SK-N-SH treated with all-trans-retinoic acid at 6 μM for 48 hours (cell line): ENCODE results near the gene ORC4.

ENCODE experiments used
- ATAC-seq: fragments of 200-7000 bp; cut with Tn5 transposase; 3 replicates; pipeline ENCODE4 v1.9.1; 2020; ENCODE audit warnings: mild to moderate bottlenecking, moderate library complexity
- BACH2 ChIP-seq: fragments of 250-450 bp; sonication (Bioruptor Pico); IDR thresholded peaks from 2 replicates; pipeline ENCODE4 v1.9.0; 2021; ENCODE audit warnings: mild to moderate bottlenecking, borderline replicate concordance
- CREB5 ChIP-seq: fragments of 250-450 bp; sonication (Bioruptor Pico); IDR thresholded peaks from 2 replicates; pipeline ENCODE4 v1.5.1; 2020; ENCODE audit warnings: low read depth, mild to moderate bottlenecking, moderate library complexity
- CSDC2 ChIP-seq: fragments of 250-450 bp; sonication (Bioruptor Pico); IDR thresholded peaks from 2 replicates; pipeline ENCODE4 v1.5.0; 2020; ENCODE audit warnings: mild to moderate bottlenecking, moderate library complexity
- CSRNP3 ChIP-seq: fragments of 250-450 bp; sonication (Bioruptor Pico); IDR thresholded peaks from 2 replicates; pipeline ENCODE4 v1.5.1; 2021; ENCODE audit warnings: mild to moderate bottlenecking, moderate library complexity
- ESRRG ChIP-seq: fragments of 250-450 bp; sonication (Bioruptor Pico); IDR thresholded peaks from 2 replicates; pipeline ENCODE4 v1.6.1; 2021; ENCODE audit warnings: mild to moderate bottlenecking
- ISL1 ChIP-seq: fragments of 250-450 bp; sonication (Bioruptor Pico); IDR thresholded peaks from 2 replicates; pipeline ENCODE4 v2.1.2; 2022; ENCODE audit warnings: mild to moderate bottlenecking, moderate library complexity
- OSR1 ChIP-seq: fragments of 250-450 bp; sonication (Bioruptor Pico); IDR thresholded peaks from 2 replicates; pipeline ENCODE4 v1.8.0; 2022; ENCODE audit warnings: moderate library complexity, mild to moderate bottlenecking, inconsistent platforms
- PATZ1 ChIP-seq: fragments of 250-450 bp; sonication (Bioruptor Pico); IDR thresholded peaks from 2 replicates; pipeline ENCODE4 v1.8.0; 2020; ENCODE audit warnings: mild to moderate bottlenecking, moderate library complexity, borderline replicate concordance
- PPARA ChIP-seq: fragments of 250-450 bp; sonication (Bioruptor Pico); IDR thresholded peaks from 2 replicates; pipeline ENCODE4 v1.5.0; 2020; ENCODE audit warnings: mild to moderate bottlenecking, borderline replicate concordance
- RARB ChIP-seq: fragments of 250-450 bp; sonication (Bioruptor Pico); IDR thresholded peaks from 2 replicates; pipeline ENCODE4 v1.8.0; 2021; ENCODE audit warnings: mild to moderate bottlenecking, moderate library complexity
- SNAI2 ChIP-seq: fragments of 250-450 bp; sonication (Bioruptor Pico); IDR thresholded peaks from 2 replicates; pipeline ENCODE4 v1.5.0; 2020; ENCODE audit warnings: mild to moderate bottlenecking, moderate library complexity
- TCF4 ChIP-seq: fragments of 250-450 bp; sonication (Bioruptor Pico); IDR thresholded peaks from 2 replicates; pipeline ENCODE4 v1.8.0; 2021; ENCODE audit warnings: mild to moderate bottlenecking, moderate library complexity, borderline replicate concordance
- TOX ChIP-seq: fragments of 250-450 bp; sonication (Bioruptor Pico); IDR thresholded peaks from 2 replicates; pipeline ENCODE4 v1.8.0; 2021; ENCODE audit warnings: mild to moderate bottlenecking, moderate library complexity, borderline replicate concordance
- ZC3H10 ChIP-seq: fragments of 250-450 bp; sonication (Bioruptor Pico); IDR thresholded peaks from 2 replicates; pipeline ENCODE4 v1.5.1; 2021; ENCODE audit warnings: mild to moderate bottlenecking, moderate library complexity
- ZFP3 ChIP-seq: fragments of 250-450 bp; sonication (Bioruptor Pico); IDR thresholded peaks from 2 replicates; pipeline ENCODE4 v1.5.0; 2020; ENCODE audit warnings: mild to moderate bottlenecking, moderate library complexity
- ZFP30 ChIP-seq: fragments of 450-650 bp; formaldehyde crosslinking; IDR thresholded peaks from 2 replicates; pipeline ENCODE4 v1.5.0; 2022; ENCODE audit warnings: mild to moderate bottlenecking, moderate library complexity
- ZNF565 ChIP-seq: fragments of 450-650 bp; formaldehyde crosslinking; conservative IDR thresholded peaks from 2 replicates; pipeline ENCODE4 v1.5.0; 2020; ENCODE audit warnings: low read depth, mild to moderate bottlenecking, moderate library complexity
- ZNF70 ChIP-seq: fragments of 450-650 bp; formaldehyde crosslinking; IDR thresholded peaks from 2 replicates; pipeline ENCODE4 v1.5.0; 2020; ENCODE audit warnings: mild to moderate bottlenecking, moderate library complexity
- ZNF8 ChIP-seq: fragments of 450-650 bp; formaldehyde crosslinking; IDR thresholded peaks from 2 replicates; pipeline ENCODE4 v1.5.0; 2020; ENCODE audit warnings: mild to moderate bottlenecking, moderate library complexity
- TF ChIP-seq, protein P1 (sequence below): fragments of 250-450 bp; sonication (Bioruptor Pico); IDR thresholded peaks from 2 replicates; pipeline ENCODE4 v1.5.0; 2020; ENCODE audit warnings: mild to moderate bottlenecking, moderate library complexity
- TF ChIP-seq, protein P2 (sequence below): fragments of 250-450 bp; sonication (Bioruptor Pico); IDR thresholded peaks from 2 replicates; pipeline ENCODE4 v1.8.0; 2021; ENCODE audit warnings: low read depth, mild to moderate bottlenecking, moderate library complexity, borderline replicate concordance

Gene ORC4

DNA sequence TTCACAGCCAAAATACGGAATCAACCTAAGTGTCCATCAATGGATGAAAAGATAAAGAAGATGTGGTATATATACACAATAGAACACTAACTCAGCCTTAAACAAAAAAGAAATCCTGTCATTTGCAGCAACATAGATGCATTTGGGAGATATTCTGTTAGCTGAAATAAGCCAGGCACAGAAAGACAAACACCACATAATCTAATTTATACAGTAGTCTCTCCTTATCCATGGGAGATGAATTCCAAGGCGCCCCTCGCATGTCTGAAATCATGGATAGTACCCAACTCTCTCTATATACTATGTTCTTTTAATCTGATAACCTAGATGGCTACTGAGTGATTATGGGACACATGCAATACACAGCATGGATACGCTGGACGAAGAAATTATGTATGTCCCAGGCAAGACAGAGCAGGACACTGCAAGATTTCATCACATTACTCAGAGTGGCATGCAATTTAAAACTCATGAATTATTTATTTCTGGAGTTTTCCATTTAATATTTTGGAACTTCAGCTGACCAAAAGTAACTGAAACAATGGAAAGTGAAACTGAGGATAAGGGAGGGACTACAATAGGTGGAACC lies 39.5 kb downstream of the ORC4 start:
- TF ChIP-seq PATZ1 = no peak
- no peak for TF ChIP-seq RARB (CRISPR knock-in tag)
- no peak for TF ChIP-seq CREB5 (CRISPR knock-in tag)
- TF ChIP-seq ZNF565 (CRISPR knock-in tag) = no peak
- TF ChIP-seq ZC3H10 (CRISPR knock-in tag) = no peak
- TF ChIP-seq BACH2 (CRISPR knock-in tag) = no peak
- TF ChIP-seq TOX = no peak
- TF ChIP-seq TCF4 (CRISPR knock-in tag) = peak; percentile 81
- TF ChIP-seq ZFP3 (CRISPR knock-in tag) = no peak
- TF ChIP-seq ZFP30 = no peak
- TF ChIP-seq, protein P1, sequence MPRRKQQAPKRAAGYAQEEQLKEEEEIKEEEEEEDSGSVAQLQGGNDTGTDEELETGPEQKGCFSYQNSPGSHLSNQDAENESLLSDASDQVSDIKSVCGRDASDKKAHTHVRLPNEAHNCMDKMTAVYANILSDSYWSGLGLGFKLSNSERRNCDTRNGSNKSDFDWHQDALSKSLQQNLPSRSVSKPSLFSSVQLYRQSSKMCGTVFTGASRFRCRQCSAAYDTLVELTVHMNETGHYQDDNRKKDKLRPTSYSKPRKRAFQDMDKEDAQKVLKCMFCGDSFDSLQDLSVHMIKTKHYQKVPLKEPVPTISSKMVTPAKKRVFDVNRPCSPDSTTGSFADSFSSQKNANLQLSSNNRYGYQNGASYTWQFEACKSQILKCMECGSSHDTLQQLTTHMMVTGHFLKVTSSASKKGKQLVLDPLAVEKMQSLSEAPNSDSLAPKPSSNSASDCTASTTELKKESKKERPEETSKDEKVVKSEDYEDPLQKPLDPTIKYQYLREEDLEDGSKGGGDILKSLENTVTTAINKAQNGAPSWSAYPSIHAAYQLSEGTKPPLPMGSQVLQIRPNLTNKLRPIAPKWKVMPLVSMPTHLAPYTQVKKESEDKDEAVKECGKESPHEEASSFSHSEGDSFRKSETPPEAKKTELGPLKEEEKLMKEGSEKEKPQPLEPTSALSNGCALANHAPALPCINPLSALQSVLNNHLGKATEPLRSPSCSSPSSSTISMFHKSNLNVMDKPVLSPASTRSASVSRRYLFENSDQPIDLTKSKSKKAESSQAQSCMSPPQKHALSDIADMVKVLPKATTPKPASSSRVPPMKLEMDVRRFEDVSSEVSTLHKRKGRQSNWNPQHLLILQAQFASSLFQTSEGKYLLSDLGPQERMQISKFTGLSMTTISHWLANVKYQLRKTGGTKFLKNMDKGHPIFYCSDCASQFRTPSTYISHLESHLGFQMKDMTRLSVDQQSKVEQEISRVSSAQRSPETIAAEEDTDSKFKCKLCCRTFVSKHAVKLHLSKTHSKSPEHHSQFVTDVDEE (CRISPR knock-in tag) = peak; percentile 80
- TF ChIP-seq ZNF70 (CRISPR knock-in tag) = no peak
- peak; percentile 62; the same call in 1 of the 2 replicates for TF ChIP-seq CSRNP3
- peak; percentile 26; the same call in 1 of the 2 replicates for TF ChIP-seq ZNF8
- TF ChIP-seq ISL1 = peak; percentile 76
- no peak for TF ChIP-seq CSDC2 (CRISPR knock-in tag)
- ATAC-seq = peak; percentile 83

GRCh38 chr2:147977679-147978078 lies 42.9 kb downstream of the ORC4 start:
- TF ChIP-seq OSR1 (CRISPR knock-in tag) (no peak), CSDC2 (CRISPR knock-in tag) (no peak), CSRNP3 (no peak), SNAI2 (no peak), CREB5 (CRISPR knock-in tag) (no peak), TCF4 (CRISPR knock-in tag) (no peak), TOX (no peak), PPARA (CRISPR knock-in tag) (no peak), ESRRG (CRISPR knock-in tag) (no peak), ZNF565 (CRISPR knock-in tag) (no peak), ZC3H10 (CRISPR knock-in tag) (no peak), ZFP30 (no peak), ISL1 (no peak), BACH2 (CRISPR knock-in tag) (no peak), ZNF8 (no peak)
- TF ChIP-seq, protein P2, sequence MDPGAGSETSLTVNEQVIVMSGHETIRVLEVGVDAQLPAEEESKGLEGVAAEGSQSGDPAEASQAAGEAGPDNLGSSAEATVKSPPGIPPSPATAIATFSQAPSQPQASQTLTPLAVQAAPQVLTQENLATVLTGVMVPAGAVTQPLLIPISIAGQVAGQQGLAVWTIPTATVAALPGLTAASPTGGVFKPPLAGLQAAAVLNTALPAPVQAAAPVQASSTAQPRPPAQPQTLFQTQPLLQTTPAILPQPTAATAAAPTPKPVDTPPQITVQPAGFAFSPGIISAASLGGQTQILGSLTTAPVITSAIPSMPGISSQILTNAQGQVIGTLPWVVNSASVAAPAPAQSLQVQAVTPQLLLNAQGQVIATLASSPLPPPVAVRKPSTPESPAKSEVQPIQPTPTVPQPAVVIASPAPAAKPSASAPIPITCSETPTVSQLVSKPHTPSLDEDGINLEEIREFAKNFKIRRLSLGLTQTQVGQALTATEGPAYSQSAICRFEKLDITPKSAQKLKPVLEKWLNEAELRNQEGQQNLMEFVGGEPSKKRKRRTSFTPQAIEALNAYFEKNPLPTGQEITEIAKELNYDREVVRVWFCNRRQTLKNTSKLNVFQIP (CRISPR knock-in tag) = no peak
- TF ChIP-seq, protein P1 (CRISPR knock-in tag) = no peak
- TF ChIP-seq, all 23 proteins: peak for 0
- no peak for ATAC-seq
